Measurements from ENCODE around the gene OR51B2.
"Not testable (repeated sequence)": the region's sequence is repeated elsewhere in the genome, so short reads cannot be mapped to it uniquely, and the experiment has no call there.

OR51B2 gene

GRCh38 chr11:5310423-5310822 lies 13.7 kb downstream of the OR51B2 start:
- DNase-seq = no peak

- no peak for DNase-seq
Measured at GRCh38 chr11:5307256-5308019, 16.7 kb downstream of the OR51B2 start.

- no peak for DNase-seq
Measured at GRCh38 chr11:5304046-5304445, 20.1 kb downstream of the OR51B2 start.

GRCh38 chr11:5303626-5304025 lies 20.5 kb downstream of the OR51B2 start:
- DNase-seq = no peak

GRCh38 chr11:5301846-5302245 lies 22.3 kb downstream of the OR51B2 start, which contains the start of gene OR51B4:
Gene OR51B4 (minus strand): TSS chr11:5301946. CDS start chr11:5301946, 0 bp downstream.
- no peak for DNase-seq

GRCh38 chr11:5300251-5300650 lies 23.8 kb downstream of the OR51B2 start:
- DNase-seq = no peak

GRCh38 chr11:5298451-5298850 lies 25.6 kb downstream of the OR51B2 start:
- no peak for DNase-seq

- DNase-seq = no peak
Measured at GRCh38 chr11:5297721-5298323, 26.3 kb downstream of the OR51B2 start.

GRCh38 chr11:5294342-5294995 lies 29.6 kb downstream of the OR51B2 start:
- not testable (repeated sequence) for DNase-seq

- DNase-seq = no peak
Measured at GRCh38 chr11:5293028-5293427, 31.1 kb downstream of the OR51B2 start.

- DNase-seq = no peak
Measured at GRCh38 chr11:5291207-5291838, 32.8 kb downstream of the OR51B2 start.

GRCh38 chr11:5290106-5290505 lies 34.0 kb downstream of the OR51B2 start:
- no peak for DNase-seq

- no peak for DNase-seq
Measured at GRCh38 chr11:5289696-5290095, 34.4 kb downstream of the OR51B2 start.

GRCh38 chr11:5288906-5289550 lies 35.1 kb downstream of the OR51B2 start:
- DNase-seq = no peak

GRCh38 chr11:5288108-5288905 lies 35.8 kb downstream of the OR51B2 start:
- DNase-seq = no peak

GRCh38 chr11:5286901-5287300 lies 37.2 kb downstream of the OR51B2 start:
- no peak for DNase-seq

- no peak for DNase-seq
Measured at GRCh38 chr11:5286351-5286750, 37.7 kb downstream of the OR51B2 start.

- no peak for DNase-seq
Measured at GRCh38 chr11:5285703-5286340, 38.3 kb downstream of the OR51B2 start.

- no peak for DNase-seq
Measured at GRCh38 chr11:5284637-5285036, 39.5 kb downstream of the OR51B2 start.

GRCh38 chr11:5283882-5284281 lies 40.2 kb downstream of the OR51B2 start:
- no peak for DNase-seq

GRCh38 chr11:5283086-5283485 lies 41.0 kb downstream of the OR51B2 start:
- DNase-seq = no peak

GRCh38 chr11:5282628-5283027 lies 41.5 kb downstream of the OR51B2 start:
- no peak for DNase-seq
